ENCODE data around the gene TMEM266.

Gene TMEM266

DNA sequence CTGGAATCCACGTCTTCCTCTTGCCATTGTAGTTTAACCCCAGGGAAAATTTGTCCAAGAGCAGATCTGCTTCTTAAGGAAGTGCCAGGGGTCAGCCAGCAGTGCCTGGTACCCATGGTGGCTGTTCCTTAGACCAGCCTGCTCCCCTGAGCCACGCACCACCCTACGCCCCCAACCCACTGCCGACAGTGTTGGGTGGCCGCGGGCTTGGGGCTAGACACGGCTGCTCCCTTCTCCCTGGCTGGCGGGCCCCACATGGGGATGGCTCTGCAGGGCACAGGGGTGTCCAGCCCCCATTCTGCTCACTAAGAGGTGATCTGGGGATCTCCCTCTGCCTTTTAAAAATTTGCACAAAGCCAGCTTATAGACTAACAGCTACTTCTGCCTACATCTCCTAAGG is 104.8 kb downstream of the TMEM266 start:
- Histone ChIP-seq H3K79me2 (ENCODE audit: low read length) (no peaks in the 10 kb centered on the region), H3K4me1 (ENCODE audit: low read length) (no peaks in the 10 kb centered on the region), H3K4me2 (ENCODE audit: low read depth, low read length) (no peak overlapping the region), H3K27me3 (replicated peaks; ENCODE audit: insufficient read depth, low read length) (no peaks in the 10 kb centered on the region), H3K36me3 (replicated peaks; ENCODE audit: insufficient read depth, low read length) (no peaks in the 10 kb centered on the region), H3K9me3 (replicated peaks; ENCODE audit: insufficient read depth, low read length) (no peaks in the 10 kb centered on the region), H3F3A (ENCODE audit: insufficient read depth, low read length) (no peaks in the 10 kb centered on the region), H3K4me3 (ENCODE audit: low read length) (no peak overlapping the region), H3K9ac (ENCODE audit: low read length) (no peak overlapping the region), H2AFZ (ENCODE audit: low read length) (no peak overlapping the region), H3K27ac (ENCODE audit: low read length) (no peak overlapping the region), H3K9me2 (replicated peaks; ENCODE audit: insufficient read depth, low read length) (no peaks in the 10 kb centered on the region), H4K20me1 (ENCODE audit: insufficient read depth, low read length) (no peaks in the 10 kb centered on the region)
- TF ChIP-seq, protein P1, sequence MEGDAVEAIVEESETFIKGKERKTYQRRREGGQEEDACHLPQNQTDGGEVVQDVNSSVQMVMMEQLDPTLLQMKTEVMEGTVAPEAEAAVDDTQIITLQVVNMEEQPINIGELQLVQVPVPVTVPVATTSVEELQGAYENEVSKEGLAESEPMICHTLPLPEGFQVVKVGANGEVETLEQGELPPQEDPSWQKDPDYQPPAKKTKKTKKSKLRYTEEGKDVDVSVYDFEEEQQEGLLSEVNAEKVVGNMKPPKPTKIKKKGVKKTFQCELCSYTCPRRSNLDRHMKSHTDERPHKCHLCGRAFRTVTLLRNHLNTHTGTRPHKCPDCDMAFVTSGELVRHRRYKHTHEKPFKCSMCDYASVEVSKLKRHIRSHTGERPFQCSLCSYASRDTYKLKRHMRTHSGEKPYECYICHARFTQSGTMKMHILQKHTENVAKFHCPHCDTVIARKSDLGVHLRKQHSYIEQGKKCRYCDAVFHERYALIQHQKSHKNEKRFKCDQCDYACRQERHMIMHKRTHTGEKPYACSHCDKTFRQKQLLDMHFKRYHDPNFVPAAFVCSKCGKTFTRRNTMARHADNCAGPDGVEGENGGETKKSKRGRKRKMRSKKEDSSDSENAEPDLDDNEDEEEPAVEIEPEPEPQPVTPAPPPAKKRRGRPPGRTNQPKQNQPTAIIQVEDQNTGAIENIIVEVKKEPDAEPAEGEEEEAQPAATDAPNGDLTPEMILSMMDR (IDR thresholded peaks at IDR 0.05; ENCODE audit: low read length) = no peak
- TF ChIP-seq EZH2 (optimal IDR thresholded peaks at IDR 0.05; ENCODE audit: low read depth, low read length) (no peak), EZH2phosphoT487 (IDR thresholded peaks at IDR 0.05; ENCODE audit: low read length) (no peak)
- no peak for DNase-seq

DNA sequence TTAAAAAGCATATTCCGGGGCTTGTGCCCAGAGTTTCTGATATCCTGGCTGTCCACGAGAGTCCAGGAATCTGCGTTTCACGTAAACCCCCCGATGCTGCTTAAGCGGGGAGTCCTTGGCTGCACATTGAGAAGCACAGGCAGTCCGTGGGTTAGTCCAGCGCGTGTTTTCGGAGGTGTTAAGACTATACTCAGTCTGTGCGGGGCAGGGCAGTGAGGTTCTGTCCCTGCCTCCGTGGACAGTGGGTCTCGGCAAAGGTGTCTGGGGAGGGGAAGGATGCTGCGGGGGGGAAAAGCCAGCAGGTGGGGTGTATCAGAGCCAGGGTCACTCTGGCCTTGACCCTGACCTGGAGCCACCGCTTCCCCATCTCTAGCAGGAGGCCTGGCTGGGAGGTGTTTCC is 106.2 kb downstream of the TMEM266 start:
- Histone ChIP-seq H3K27me3 (replicated peaks; ENCODE audit: insufficient read depth, low read length) (no peaks in the 10 kb centered on the region), H2AFZ (ENCODE audit: low read length) (no peak overlapping the region), H3K27ac (ENCODE audit: low read length) (no peak overlapping the region), H3K4me2 (ENCODE audit: low read depth, low read length) (no peak overlapping the region), H3K9ac (ENCODE audit: low read length) (no peak overlapping the region), H3K9me3 (replicated peaks; ENCODE audit: insufficient read depth, low read length) (no peaks in the 10 kb centered on the region), H3K4me3 (ENCODE audit: low read length) (no peak overlapping the region), H3K36me3 (replicated peaks; ENCODE audit: insufficient read depth, low read length) (no peaks in the 10 kb centered on the region), H3F3A (ENCODE audit: insufficient read depth, low read length) (no peaks in the 10 kb centered on the region), H3K9me2 (replicated peaks; ENCODE audit: insufficient read depth, low read length) (no peaks in the 10 kb centered on the region), H4K20me1 (ENCODE audit: insufficient read depth, low read length) (no peaks in the 10 kb centered on the region), H3K4me1 (ENCODE audit: low read length) (no peaks in the 10 kb centered on the region), H3K79me2 (ENCODE audit: low read length) (no peaks in the 10 kb centered on the region)
- TF ChIP-seq EZH2 (optimal IDR thresholded peaks at IDR 0.05; ENCODE audit: low read depth, low read length) (no peak), EZH2phosphoT487 (IDR thresholded peaks at IDR 0.05; ENCODE audit: low read length) (no peak)
- TF ChIP-seq, protein P1 (IDR thresholded peaks at IDR 0.05; ENCODE audit: low read length) = no peak
- DNase-seq = no peak

DNA sequence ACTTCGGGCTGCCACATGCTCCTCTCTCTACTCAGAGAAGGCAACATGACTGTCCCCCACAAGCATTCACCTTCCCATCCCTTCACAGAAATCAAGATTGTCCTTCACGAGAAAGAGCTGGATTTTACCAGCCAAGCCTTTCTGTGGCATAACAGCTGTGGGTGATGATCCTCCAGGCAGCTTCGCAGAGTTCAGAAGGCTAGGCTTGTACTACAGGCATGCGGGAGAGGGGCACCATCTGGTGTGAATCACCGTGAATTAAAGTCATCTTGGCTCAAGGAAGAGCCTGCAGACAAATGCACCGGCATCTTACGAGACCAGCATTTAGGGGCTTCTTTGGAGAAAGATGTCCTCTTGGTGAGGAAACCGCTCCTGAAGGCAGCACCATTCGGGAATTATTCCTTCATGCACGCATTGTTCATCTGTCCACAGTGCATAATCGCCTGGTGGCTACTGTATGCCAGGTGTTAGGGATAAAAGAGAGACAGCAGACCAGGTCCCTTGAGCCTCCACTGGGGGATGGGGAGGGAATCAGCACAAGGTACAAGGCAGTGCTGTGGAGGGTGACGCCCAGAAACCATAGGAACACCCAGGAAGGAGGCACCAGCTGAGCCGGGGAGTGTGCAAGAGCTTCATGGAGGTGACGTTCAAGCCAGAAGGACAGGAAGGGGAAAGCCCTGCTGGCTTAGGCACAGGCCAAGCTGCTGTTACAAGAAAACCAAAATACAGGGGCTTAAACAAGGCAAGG is 108.6 kb downstream of the TMEM266 start:
- Histone ChIP-seq H3K36me3 (replicated peaks; ENCODE audit: insufficient read depth, low read length) (no peaks in the 10 kb centered on the region), H3K27me3 (replicated peaks; ENCODE audit: insufficient read depth, low read length) (no peaks in the 10 kb centered on the region), H3K4me3 (ENCODE audit: low read length) (no peak overlapping the region), H3K9me3 (replicated peaks; ENCODE audit: insufficient read depth, low read length) (no peaks in the 10 kb centered on the region), H4K20me1 (ENCODE audit: insufficient read depth, low read length) (no peaks in the 10 kb centered on the region), H3K27ac (ENCODE audit: low read length) (no peak overlapping the region), H3F3A (ENCODE audit: insufficient read depth, low read length) (no peaks in the 10 kb centered on the region), H3K9ac (ENCODE audit: low read length) (no peak overlapping the region), H3K4me1 (ENCODE audit: low read length) (no peaks in the 10 kb centered on the region), H3K4me2 (ENCODE audit: low read depth, low read length) (no peak overlapping the region), H3K9me2 (replicated peaks; ENCODE audit: insufficient read depth, low read length) (no peaks in the 10 kb centered on the region), H2AFZ (ENCODE audit: low read length) (no peak overlapping the region), H3K79me2 (ENCODE audit: low read length) (no peaks in the 10 kb centered on the region)
- no peak for TF ChIP-seq EZH2phosphoT487 (IDR thresholded peaks at IDR 0.05; ENCODE audit: low read length)
- no peak for DNase-seq

DNA sequence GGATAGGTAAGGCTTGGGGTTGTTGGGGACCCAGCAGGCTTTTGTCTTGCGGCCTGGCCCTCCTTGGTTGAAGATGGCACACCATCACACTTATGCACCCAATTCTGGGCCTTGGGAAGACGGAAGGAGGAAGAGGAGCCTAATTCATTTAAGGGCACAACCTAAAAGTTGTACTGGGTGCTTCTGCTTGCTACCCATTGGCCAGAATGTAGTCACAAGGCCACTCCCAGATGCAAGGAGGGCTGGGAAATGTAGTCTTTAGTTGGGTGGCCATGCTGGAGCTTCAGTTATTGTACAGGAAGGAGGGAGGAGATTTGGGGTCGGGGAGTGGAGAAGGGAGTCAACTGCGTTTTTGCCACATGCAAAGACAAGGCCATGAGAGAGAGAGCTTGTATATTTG is 109.2 kb downstream of the TMEM266 start:
- Histone ChIP-seq H3K27me3 (replicated peaks; ENCODE audit: insufficient read depth, low read length) (no peaks in the 10 kb centered on the region), H3K27ac (ENCODE audit: low read length) (no peak overlapping the region), H3K4me3 (ENCODE audit: low read length) (no peak overlapping the region), H3K36me3 (replicated peaks; ENCODE audit: insufficient read depth, low read length) (no peaks in the 10 kb centered on the region), H3K9ac (ENCODE audit: low read length) (no peak overlapping the region), H3K9me2 (replicated peaks; ENCODE audit: insufficient read depth, low read length) (no peaks in the 10 kb centered on the region), H3K4me2 (ENCODE audit: low read depth, low read length) (no peak overlapping the region), H2AFZ (ENCODE audit: low read length) (no peak overlapping the region), H3F3A (ENCODE audit: insufficient read depth, low read length) (no peaks in the 10 kb centered on the region), H4K20me1 (ENCODE audit: insufficient read depth, low read length) (no peaks in the 10 kb centered on the region), H3K79me2 (ENCODE audit: low read length) (no peaks in the 10 kb centered on the region), H3K9me3 (replicated peaks; ENCODE audit: insufficient read depth, low read length) (no peaks in the 10 kb centered on the region), H3K4me1 (ENCODE audit: low read length) (no peaks in the 10 kb centered on the region)
- DNase-seq = no peak
- TF ChIP-seq, protein P1 (IDR thresholded peaks at IDR 0.05; ENCODE audit: low read length) = no peak
- no peak for TF ChIP-seq EZH2phosphoT487 (IDR thresholded peaks at IDR 0.05; ENCODE audit: low read length)
- no peak for TF ChIP-seq EZH2 (optimal IDR thresholded peaks at IDR 0.05; ENCODE audit: low read depth, low read length)

All from MM.1S (cell line).